ENCODE data around the gene POLR1C.
A peak's percentile ranks its signal among the peaks of the same experiment; 100 is the strongest.
"Not testable (repeated sequence)": the region's sequence is repeated elsewhere in the genome, so short reads cannot be mapped to it uniquely, and the experiment has no call there.

POLR1C gene

DNA sequence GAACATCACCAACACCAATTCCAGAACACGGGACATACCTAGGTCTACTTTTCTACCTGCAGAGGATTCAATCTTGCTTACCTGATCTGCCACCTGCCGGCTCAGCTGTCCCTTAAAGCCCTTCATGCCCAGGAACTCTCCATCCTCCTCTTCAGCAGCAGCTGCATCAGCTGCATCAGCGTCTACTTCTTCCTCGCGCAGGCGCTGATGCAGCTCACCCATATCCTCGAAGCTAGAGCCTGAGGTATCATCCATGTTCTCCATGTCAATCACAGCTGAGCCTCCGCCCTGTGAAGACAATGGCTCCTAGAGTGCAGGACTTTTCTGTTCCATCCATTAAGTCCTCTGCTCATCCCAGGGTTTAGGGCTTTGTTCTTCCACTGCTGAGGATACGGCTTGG lies 1.1 kb upstream of the POLR1C start:
- H3K4me1 Mint-ChIP-seq = peaks cover 33% of the 10 kb centered on the region
- no peaks in the 10 kb centered on the region for H3K9me3 Mint-ChIP-seq
- no peak overlapping the region for H3K4me3 Mint-ChIP-seq
- no peak overlapping the region for H3K27ac Mint-ChIP-seq
- peaks cover 19% of the 10 kb centered on the region for H3K36me3 Mint-ChIP-seq
- no peaks in the 10 kb centered on the region for H3K27me3 Mint-ChIP-seq

DNA sequence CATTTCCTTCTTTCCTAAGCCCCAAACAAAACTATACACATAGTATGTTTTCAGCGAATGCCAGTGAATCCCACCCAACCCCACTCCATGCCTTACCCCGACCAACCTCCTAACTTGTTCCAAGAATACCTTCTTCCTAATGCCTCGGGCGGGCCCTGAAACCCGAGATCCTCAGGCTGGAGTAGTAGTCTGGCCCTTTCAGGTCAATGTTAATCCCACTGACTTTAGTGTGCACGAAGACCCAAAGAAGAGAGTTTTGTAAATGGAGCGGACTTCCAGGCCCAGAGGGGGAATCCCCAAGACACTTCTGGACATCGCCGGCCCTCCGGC lies 557 bp upstream of the POLR1C start:
- Mint-ChIP-seq H3K4me1 (peaks cover 33% of the 10 kb centered on the region), H3K27me3 (no peaks in the 10 kb centered on the region), H3K4me3 (no peak overlapping the region), H3K27ac (no peak overlapping the region), H3K9me3 (no peaks in the 10 kb centered on the region), H3K36me3 (peaks cover 19% of the 10 kb centered on the region)

DNA sequence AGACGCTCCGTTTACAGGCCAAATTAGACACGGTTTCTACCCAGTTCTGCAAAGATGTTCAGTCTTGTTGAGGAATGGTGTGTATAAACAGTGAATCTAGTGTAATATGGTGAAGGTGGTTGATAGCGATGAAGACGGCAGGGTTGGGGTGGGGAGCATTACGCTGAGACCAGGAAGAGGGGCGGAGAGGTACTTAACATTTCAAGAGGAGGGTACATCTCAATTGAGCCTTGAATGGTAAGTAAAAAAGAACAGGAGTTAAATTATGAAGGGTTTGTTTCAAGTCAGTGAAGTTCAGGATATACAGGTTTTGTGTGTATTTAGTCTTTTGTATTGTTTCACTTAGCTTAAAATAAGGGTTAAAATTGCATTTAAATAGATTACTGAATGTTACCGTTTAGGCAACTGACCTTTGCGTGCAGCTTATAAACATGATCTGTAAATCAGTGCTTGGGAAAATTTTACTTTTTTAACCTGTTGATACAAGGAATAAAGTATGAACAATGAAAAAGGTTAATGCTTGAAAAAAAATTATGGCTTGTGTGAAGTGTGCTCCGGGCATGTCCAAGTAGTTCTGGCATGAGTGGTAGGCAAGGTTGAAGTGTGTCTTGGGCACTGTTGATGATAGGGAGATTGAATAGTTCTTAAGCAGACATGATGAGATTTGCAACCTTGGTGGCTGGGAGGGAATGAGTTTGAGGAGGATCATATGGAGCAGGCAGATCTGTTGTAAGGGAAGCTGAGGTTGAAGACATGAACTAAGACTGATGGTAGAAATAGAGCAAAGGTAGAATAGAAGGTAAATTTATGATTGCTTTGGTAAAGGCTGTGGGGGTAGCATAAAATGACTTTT lies 842 bp downstream of the POLR1C start:
- Mint-ChIP-seq H3K4me3 (no peak overlapping the region), H3K9me3 (no peaks in the 10 kb centered on the region), H3K27me3 (no peaks in the 10 kb centered on the region)

DNA sequence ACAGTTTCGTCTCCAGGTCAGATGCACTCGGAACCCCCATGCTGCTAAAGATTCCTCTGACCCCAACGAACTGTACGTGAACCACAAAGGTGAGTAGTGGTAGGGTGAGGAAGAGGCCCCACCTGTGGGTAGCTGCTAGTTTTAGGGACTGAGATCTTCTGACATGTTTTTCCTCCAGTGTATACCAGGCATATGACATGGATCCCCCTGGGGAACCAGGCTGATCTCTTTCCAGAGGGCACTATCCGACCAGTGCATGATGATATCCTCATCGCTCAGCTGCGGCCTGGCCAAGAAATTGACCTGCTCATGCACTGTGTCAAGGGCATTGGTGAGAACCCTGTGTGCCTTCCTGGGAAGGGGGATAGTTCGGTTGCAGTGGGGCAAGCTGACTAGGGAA lies 3.2 kb downstream of the POLR1C start:
- peaks cover 16% of the 10 kb centered on the region for H3K4me1 Mint-ChIP-seq
- no peak overlapping the region for H3K4me3 Mint-ChIP-seq
- no peaks in the 10 kb centered on the region for H3K9me3 Mint-ChIP-seq
- no peak overlapping the region for H3K27ac Mint-ChIP-seq
- peaks cover 13% of the 10 kb centered on the region for H3K36me3 Mint-ChIP-seq
- no peaks in the 10 kb centered on the region for H3K27me3 Mint-ChIP-seq

More for the DNA sequence above, 842 bp downstream of the POLR1C start:
- H3K4me1 Mint-ChIP-seq = peaks cover 28% of the 10 kb centered on the region
- H3K36me3 Mint-ChIP-seq = peaks cover 16% of the 10 kb centered on the region
- no peak overlapping the region for H3K27ac Mint-ChIP-seq

DNA sequence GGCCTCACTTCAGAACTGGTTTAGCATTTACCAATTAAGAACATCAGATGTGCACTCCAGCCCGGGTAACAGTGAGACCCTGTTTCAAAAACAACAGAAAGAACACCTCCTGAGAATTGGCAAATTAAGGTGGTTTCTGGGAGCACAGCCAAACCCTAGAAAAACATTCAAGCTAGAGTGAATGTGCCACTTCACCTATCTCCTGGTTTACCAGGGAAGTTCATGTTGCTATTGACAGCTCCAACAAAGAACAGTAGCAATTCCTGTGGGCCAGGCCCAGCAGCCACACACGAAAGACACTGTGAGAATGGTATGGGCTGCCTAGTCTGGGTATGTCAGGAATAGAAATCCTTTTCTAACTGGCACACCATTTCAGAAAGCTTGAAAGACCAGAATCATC lies 4.9 kb downstream of the POLR1C start:
- peaks cover 19% of the 10 kb centered on the region for H3K36me3 Mint-ChIP-seq
- H3K27me3 Mint-ChIP-seq = no peaks in the 10 kb centered on the region
- H3K27ac Mint-ChIP-seq = no peak overlapping the region
- peaks cover 4% of the 10 kb centered on the region for H3K4me1 Mint-ChIP-seq
- no peak overlapping the region for H3K4me3 Mint-ChIP-seq
- H3K9me3 Mint-ChIP-seq = no peaks in the 10 kb centered on the region

DNA sequence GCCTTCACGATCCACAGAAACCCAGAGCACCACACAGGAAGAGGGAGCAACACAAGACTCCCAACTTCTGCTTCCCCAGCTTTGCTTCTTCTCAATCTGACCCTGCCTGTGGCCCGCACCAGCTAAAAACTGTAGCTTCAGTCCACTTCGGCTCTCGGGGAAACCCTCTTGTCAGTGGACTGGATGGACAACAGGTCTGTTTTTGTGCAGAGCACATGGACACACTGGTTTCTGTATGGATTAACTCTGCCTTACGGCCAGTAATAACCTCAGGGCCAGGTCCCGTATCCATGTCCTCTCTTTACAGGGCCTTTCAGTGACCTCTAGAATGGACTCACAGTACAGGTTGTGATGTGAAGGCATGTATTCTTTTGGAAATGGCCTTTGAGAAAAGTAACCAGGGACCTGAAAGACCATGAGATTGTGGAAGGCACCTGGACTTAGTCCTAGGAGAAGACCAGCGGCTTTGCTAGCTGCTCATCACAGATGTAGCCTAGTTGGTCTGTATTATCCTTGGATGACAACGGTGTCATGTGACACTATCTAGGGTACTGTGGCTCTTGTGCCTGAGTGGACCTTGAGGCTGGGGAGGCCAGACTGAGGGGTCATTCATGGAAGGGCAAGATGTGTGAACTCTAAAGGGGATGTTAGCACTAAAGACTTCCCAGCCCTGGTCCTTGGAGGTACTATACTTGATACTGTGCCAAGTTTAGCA lies 5.8 kb downstream of the POLR1C start:
- Mint-ChIP-seq H3K36me3 (peaks cover 21% of the 10 kb centered on the region), H3K27me3 (no peaks in the 10 kb centered on the region), H3K27ac (no peak overlapping the region), H3K4me3 (no peak overlapping the region), H3K4me1 (peaks cover 4% of the 10 kb centered on the region), H3K9me3 (no peaks in the 10 kb centered on the region)

DNA sequence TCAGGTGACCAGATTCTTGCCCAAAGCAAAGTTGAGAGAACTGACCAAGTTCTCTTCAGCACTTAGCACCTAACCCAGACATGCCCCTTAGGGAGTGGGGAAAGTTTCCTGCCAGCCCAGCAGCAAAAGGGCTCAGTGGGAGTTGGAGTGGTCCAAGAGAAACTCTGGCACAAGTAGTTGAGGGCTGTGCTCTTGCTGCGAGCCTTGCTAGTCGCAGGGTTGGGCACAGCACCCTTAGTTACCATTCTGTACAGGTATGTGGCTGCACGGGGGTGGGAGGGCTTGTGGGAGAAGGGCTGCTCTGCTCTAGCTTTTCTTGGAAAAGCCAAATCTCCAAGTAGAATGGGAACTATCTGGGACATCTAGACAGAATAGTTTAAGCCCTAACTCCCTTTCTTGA lies 6.4 kb downstream of the POLR1C start:
- Mint-ChIP-seq H3K9me3 (no peaks in the 10 kb centered on the region), H3K36me3 (peaks cover 21% of the 10 kb centered on the region), H3K27ac (peak overlapping the region; percentile 62), H3K4me1 (peaks cover 4% of the 10 kb centered on the region), H3K4me3 (no peak overlapping the region), H3K27me3 (no peaks in the 10 kb centered on the region)

DNA sequence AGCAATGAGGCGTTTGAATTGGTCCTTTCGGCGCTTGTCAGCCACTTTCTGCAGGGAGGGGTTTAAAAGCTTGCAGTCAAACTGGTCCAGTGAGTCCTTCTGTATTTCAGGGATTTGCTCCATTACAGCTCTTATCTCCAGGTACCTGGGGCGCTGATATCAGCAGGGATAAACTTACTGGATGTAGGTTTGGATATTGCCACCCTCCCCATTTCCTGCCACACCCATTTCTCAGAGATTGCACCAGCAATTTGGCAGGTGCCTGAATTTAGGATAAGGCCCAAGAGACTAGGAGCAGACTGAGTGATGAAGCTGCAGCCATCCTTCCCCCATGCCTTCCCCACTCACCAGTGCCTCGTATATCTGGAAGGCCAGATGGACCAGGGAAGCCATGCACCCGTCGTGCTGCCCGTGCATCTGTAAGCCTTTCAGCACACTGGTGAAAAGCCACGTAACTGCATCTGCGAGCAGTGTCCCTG lies 7.6 kb downstream of the POLR1C start:
- Mint-ChIP-seq H3K27me3 (no peaks in the 10 kb centered on the region), H3K36me3 (peaks cover 23% of the 10 kb centered on the region), H3K4me1 (peaks cover 4% of the 10 kb centered on the region), H3K9me3 (no peaks in the 10 kb centered on the region), H3K27ac (no peak overlapping the region), H3K4me3 (no peak overlapping the region)

DNA sequence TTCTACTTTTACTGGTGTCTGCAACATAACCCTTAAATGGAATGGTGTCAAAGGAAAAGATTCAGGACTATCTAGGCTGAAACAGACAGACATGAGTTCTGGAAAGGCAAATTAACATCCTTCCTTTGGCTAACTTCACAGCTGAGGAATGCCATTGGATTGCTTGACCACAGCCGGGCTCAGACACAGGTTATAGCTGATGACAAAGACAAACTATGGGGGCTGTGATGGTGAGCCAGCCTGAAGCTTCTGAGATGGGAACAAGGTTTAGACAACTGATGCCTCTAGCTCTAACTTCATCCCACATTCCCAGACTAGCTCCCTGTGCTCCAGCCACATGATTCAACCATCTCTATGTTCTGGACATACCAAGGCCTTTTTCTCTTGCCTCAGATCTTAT lies 15.3 kb downstream of the POLR1C start:
- Mint-ChIP-seq H3K36me3 (peaks cover 9% of the 10 kb centered on the region), H3K4me3 (no peak overlapping the region), H3K9me3 (no peaks in the 10 kb centered on the region), H3K27me3 (no peaks in the 10 kb centered on the region), H3K27ac (no peak overlapping the region), H3K4me1 (no peaks in the 10 kb centered on the region)

DNA sequence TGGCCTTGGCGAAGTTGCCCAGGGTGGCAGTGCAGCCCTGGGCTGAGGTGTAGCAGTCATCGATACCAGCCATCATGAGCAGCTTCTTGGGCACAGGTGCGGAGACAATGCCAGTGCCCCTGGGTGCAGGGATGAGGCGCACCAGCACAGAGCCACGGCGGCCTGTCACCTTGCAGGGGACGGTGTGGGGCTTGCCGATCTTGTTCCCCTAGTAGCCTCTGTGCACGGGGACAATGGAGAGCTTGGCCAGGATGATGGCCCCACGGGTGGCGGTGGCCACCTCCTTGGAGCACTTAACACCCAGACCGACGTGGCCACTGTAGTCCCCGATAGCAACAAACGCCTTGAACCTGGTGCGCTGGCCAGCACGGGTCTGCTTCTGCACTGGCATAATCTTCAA lies 22.1 kb downstream of the POLR1C start:
- not testable (repeated sequence) for H3K27me3 Mint-ChIP-seq, H3K27ac Mint-ChIP-seq, H3K4me1 Mint-ChIP-seq, H3K9me3 Mint-ChIP-seq, H3K4me3 Mint-ChIP-seq
- peaks cover 17% of the 10 kb centered on the region for H3K36me3 Mint-ChIP-seq

DNA sequence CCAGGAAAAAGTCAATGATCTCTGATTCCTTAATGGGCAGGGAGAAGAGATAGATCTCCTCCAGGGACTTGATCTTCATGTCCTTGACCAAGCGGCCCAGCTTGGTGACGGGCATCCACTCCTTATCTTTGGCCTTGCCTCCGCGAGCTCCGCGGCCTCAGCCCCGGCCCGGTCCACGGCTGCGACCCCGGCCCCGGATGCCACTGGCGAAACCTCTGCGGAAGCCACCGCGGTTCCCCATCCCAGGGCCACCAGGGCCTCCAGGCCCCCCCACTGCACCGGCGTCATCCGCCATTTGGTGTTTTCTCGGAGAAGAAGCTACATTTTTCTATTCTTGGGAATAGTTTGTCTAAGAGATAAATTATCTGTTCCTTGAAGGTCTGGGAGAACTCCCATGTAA lies 22.5 kb downstream of the POLR1C start:
- H3K36me3 Mint-ChIP-seq = peaks cover 17% of the 10 kb centered on the region
- not testable (repeated sequence) for H3K27ac Mint-ChIP-seq, H3K4me1 Mint-ChIP-seq, H3K9me3 Mint-ChIP-seq, H3K27me3 Mint-ChIP-seq, H3K4me3 Mint-ChIP-seq

DNA sequence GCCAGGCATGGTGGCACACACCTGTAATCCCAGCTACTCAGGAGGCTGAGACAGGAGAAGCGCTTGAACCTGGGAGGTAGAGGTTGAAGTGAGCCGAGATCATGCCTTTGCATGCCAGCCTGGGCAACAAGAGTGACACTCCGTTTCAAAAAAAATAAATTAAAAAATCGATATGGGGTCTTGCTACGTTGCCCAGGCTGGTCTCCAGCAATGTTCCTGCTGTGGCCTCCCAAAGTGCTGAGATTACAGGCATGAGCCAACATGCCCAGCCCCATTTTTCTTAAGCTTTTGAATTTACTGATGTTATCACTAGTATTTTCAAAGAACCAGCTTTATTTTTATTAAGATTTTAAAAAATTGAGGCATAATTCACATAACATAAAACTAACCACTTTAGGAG lies 23.6 kb downstream of the POLR1C start:
- Mint-ChIP-seq H3K36me3 (peaks cover 17% of the 10 kb centered on the region), H3K27ac (peak overlapping the region; percentile 23), H3K4me3 (no peak overlapping the region), H3K9me3 (no peaks in the 10 kb centered on the region), H3K4me1 (no peaks in the 10 kb centered on the region), H3K27me3 (no peaks in the 10 kb centered on the region)

DNA sequence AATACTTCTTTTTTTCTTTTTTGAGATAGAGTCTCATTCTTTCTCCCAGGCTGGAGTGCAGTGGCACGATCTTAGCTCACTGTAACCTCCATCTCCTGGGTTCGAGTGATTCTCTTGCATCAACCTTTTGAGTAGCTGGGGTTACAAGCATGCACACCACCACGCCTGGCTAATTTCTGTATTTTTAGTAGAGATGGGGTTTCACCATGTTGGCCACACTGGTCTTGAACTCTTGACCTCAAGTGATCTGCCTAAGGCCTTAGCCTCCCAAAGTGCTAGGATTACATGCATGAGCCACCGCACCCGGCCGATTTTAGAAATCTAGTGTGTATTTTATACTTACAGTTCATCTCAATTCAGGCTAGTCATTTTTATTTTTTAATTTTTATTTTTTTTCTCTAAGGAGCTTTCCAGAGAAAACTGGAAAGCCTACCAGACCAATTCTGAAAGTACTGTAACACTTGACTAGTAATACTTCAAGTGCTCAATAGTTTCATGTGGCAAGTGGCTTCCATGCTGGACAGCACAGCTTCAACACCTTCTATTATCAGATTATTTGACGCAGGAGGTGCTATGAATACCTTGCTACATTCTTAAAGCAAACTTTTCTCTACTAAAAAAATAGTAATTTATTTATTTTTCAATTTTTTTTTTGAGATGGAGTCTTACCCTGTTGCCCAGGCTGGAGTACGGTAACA lies 25.0 kb downstream of the POLR1C start:
- Mint-ChIP-seq H3K4me3 (no peak overlapping the region), H3K27me3 (no peaks in the 10 kb centered on the region), H3K9me3 (no peaks in the 10 kb centered on the region), H3K4me1 (no peaks in the 10 kb centered on the region), H3K36me3 (peaks cover 21% of the 10 kb centered on the region), H3K27ac (no peak overlapping the region)

DNA sequence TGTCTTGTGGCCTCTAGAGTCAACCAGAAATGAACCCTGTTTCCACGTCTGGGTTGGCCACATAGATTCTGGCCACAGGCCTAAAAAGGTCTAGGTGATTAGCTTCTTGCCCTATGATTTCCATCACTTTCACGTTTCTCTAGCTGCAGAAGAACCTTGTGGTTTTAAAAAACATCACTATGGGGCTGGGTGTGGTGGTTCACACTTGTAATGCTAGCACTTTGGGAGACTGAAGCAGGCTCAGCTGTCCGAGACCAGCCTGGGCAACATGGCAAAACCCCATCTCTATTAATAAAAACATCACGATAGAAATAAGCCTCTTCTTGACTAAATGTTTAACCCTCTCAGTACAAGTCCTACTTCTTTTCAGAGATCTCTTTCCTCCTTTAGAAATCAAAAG lies 27.6 kb downstream of the POLR1C start:
- no peak overlapping the region for H3K4me3 Mint-ChIP-seq
- H3K4me1 Mint-ChIP-seq = no peaks in the 10 kb centered on the region
- no peaks in the 10 kb centered on the region for H3K27me3 Mint-ChIP-seq
- H3K9me3 Mint-ChIP-seq = no peaks in the 10 kb centered on the region
- H3K27ac Mint-ChIP-seq = no peak overlapping the region
- H3K36me3 Mint-ChIP-seq = peaks cover 23% of the 10 kb centered on the region

DNA sequence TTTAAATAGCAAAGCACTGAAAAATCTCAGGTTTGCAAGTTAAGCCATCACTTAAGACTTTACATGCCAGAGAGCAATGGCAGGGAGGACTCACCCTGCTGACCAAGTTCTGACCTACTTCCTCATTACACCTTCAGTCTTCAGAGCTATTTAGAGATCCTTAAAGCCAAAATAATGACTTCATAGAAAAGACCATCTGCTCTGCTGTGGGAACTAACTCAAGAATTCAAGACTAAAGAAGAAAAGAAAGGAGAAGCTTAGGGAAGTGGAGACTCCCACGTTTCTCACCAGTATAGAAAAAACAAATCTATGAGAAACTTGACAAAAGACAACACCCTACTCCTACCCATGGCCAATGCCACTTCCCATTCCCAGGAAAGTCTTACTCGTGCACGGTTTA lies 30.3 kb downstream of the POLR1C start:
- Mint-ChIP-seq H3K27me3 (no peaks in the 10 kb centered on the region), H3K4me1 (no peaks in the 10 kb centered on the region), H3K9me3 (no peaks in the 10 kb centered on the region), H3K4me3 (no peak overlapping the region), H3K36me3 (peaks cover 23% of the 10 kb centered on the region), H3K27ac (no peak overlapping the region)

DNA sequence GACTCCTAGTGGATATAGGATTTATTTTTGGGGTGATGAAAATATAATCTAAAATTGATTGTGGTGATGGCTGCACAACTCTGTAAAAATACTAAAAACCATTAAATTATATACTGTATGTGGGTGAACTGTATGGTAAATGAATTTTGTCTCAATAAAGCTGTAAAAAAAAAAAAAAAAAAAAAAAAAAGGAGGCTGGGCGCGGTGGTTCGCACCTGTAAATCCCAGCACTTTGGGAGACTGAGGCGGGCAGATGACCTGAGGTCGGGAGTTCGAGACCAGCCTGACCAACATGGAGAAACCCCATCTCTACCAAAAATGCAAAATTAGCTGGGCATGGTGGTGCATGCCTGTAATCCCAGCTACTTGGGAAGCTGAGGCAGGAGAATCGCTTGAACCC lies 40.7 kb downstream of the POLR1C start:
- H3K27ac Mint-ChIP-seq, H3K4me1 Mint-ChIP-seq, H3K9me3 Mint-ChIP-seq, H3K27me3 Mint-ChIP-seq, H3K4me3 Mint-ChIP-seq: not testable (repeated sequence)
- H3K36me3 Mint-ChIP-seq = peaks cover 18% of the 10 kb centered on the region

Data from activated naive CD4-positive, alpha-beta T cell treated with anti-CD3 and anti-CD28 coated beads, Interleukin-2, amount 50 U/mL, for 24 hours (primary cell).